Parathyroid adenoma (tissue), 2 donors: ENCODE measurements around the gene LMO1.

Experiments
- H2AFZ ChIP-seq: fragments of 300-600 bp; sonication (generic); one replicate; pipeline ENCODE4 v1.7.0; 2017; ENCODE audit warnings: antibody characterized with exemption, mild to moderate bottlenecking
- H3K27ac ChIP-seq: fragments of 300-600 bp; sonication (generic); one replicate; pipeline ENCODE4 v1.7.0; 2017
- H3K27me3 ChIP-seq: fragments of 300-600 bp; sonication (generic); one replicate; pipeline ENCODE4 v1.7.0; 2017; ENCODE audit warnings: low read length; ENCODE audit not compliant: control insufficient read depth, insufficient read depth
- H3K36me3 ChIP-seq: fragments of 300-600 bp; sonication (generic); one replicate; pipeline ENCODE4 v1.7.0; 2017; ENCODE audit warnings: low read length; ENCODE audit not compliant: control insufficient read depth, insufficient read depth
- H3K4me1 ChIP-seq: fragments of 300-600 bp; sonication (generic); one replicate; pipeline ENCODE4 v1.7.0; 2017; ENCODE audit warnings: control low read depth
- H3K4me2 ChIP-seq: fragments of 300-600 bp; sonication (generic); one replicate; pipeline ENCODE4 v1.7.0; 2017; ENCODE audit warnings: low read length
- H3K4me3 ChIP-seq: fragments of 300-600 bp; sonication (generic); one replicate; pipeline ENCODE4 v1.7.0; 2017; ENCODE audit warnings: low read depth, low read length
- H3K79me2 ChIP-seq: fragments of 300-600 bp; sonication (generic); one replicate; pipeline ENCODE4 v1.7.0; 2017; ENCODE audit warnings: control low read depth
- H3K9ac ChIP-seq: fragments of 300-600 bp; sonication (generic); one replicate; pipeline ENCODE4 v1.7.0; 2017; ENCODE audit warnings: mild to moderate bottlenecking
- H3K9me3 ChIP-seq: fragments of 300-600 bp; sonication (generic); one replicate; pipeline ENCODE4 v1.7.0; 2017; ENCODE audit warnings: low read length; ENCODE audit not compliant: control insufficient read depth
- CTCF ChIP-seq: fragments of 300-600 bp; sonication (generic); IDR thresholded peaks from one replicate; pipeline ENCODE4 v1.7.0; 2017; ENCODE audit warnings: antibody characterized with exemption, mild to moderate bottlenecking
- donor health status: primary hyperparathyroidism.

The LMO1 gene

GRCh38 chr11:8251616-8252295 is 11.9 kb downstream of the LMO1 start:
- no peak for TF ChIP-seq CTCF
- Histone ChIP-seq H3K79me2 (no peaks in the 10 kb centered on the region), H3K4me3 (no peak overlapping the region), H3K9ac (no peak overlapping the region), H3K4me1 (no peaks in the 10 kb centered on the region), H3K27me3 (no peaks in the 10 kb centered on the region), H3K9me3 (no peaks in the 10 kb centered on the region), H2AFZ (no peak overlapping the region), H3K36me3 (no peaks in the 10 kb centered on the region), H3K27ac (no peak overlapping the region), H3K4me2 (no peak overlapping the region)

GRCh38 chr11:8250981-8251615 is 12.6 kb downstream of the LMO1 start:
- Histone ChIP-seq H3K4me2 (no peak overlapping the region), H3K27ac (no peak overlapping the region), H3K36me3 (no peaks in the 10 kb centered on the region), H3K9me3 (no peaks in the 10 kb centered on the region), H2AFZ (no peak overlapping the region), H3K27me3 (no peaks in the 10 kb centered on the region), H3K4me1 (no peaks in the 10 kb centered on the region), H3K79me2 (no peaks in the 10 kb centered on the region), H3K4me3 (no peak overlapping the region), H3K9ac (no peak overlapping the region)
- TF ChIP-seq CTCF, result no peak

- no peaks in the 10 kb centered on the region for H3K27me3 ChIP-seq
- H3K4me3 ChIP-seq, result no peak overlapping the region
- H2AFZ ChIP-seq, result no peak overlapping the region
- no peak overlapping the region for H3K27ac ChIP-seq
- no peak overlapping the region for H3K4me2 ChIP-seq
- no peaks in the 10 kb centered on the region for H3K9me3 ChIP-seq
- no peaks in the 10 kb centered on the region for H3K79me2 ChIP-seq
- no peaks in the 10 kb centered on the region for H3K4me1 ChIP-seq
- no peak for TF ChIP-seq CTCF
- H3K36me3 ChIP-seq, result no peaks in the 10 kb centered on the region
- H3K9ac ChIP-seq, result no peak overlapping the region
Measured at GRCh38 chr11:8250434-8250833, 13.2 kb downstream of the LMO1 start.

GRCh38 chr11:8249482-8249881 is 14.2 kb downstream of the LMO1 start:
- Histone ChIP-seq H3K27me3 (no peaks in the 10 kb centered on the region), H3K4me1 (no peaks in the 10 kb centered on the region), H3K79me2 (no peaks in the 10 kb centered on the region), H3K4me2 (no peak overlapping the region), H3K27ac (no peak overlapping the region), H3K9ac (no peak overlapping the region), H3K4me3 (no peak overlapping the region), H3K36me3 (no peaks in the 10 kb centered on the region), H2AFZ (no peak overlapping the region), H3K9me3 (no peaks in the 10 kb centered on the region)
- TF ChIP-seq CTCF, result no peak

GRCh38 chr11:8248786-8249185 is 14.9 kb downstream of the LMO1 start:
- Histone ChIP-seq H3K27me3 (no peaks in the 10 kb centered on the region), H3K9ac (no peak overlapping the region), H3K27ac (no peak overlapping the region), H3K79me2 (no peaks in the 10 kb centered on the region), H3K4me1 (no peaks in the 10 kb centered on the region), H3K4me3 (no peak overlapping the region), H3K9me3 (no peaks in the 10 kb centered on the region), H2AFZ (no peak overlapping the region), H3K4me2 (no peak overlapping the region), H3K36me3 (no peaks in the 10 kb centered on the region)
- TF ChIP-seq CTCF, result no peak
